Ureter (tissue), 1 donor: ENCODE measurements around the gene RRBP1. TPM values are rescaled to one million over a fixed set of nuclear protein-coding genes. Genes with fewer than 3 reads are reported as not detected.

ENCODE experiments used
- DNase-seq: peaks from one replicate; pipeline ENCODE4 v3.0.0-alpha.2; 2020; ENCODE audit warnings: low spot score
- total RNA-seq: library from RNA; stranded (reverse); gene quantifications from one replicate; pipeline ENCODE4 v1.2.4, GENCODE V29; 2023
- donor health status: DM: yes; HTN: yes; CAD: no.

RRBP1 gene
- total RNA-seq, 1 donor from 2014 or later: 144 TPM

GRCh38 chr20:17680836-17681725 lies 961 bp downstream of the RRBP1 start:
- DNase-seq: peak; percentile 86

DNA sequence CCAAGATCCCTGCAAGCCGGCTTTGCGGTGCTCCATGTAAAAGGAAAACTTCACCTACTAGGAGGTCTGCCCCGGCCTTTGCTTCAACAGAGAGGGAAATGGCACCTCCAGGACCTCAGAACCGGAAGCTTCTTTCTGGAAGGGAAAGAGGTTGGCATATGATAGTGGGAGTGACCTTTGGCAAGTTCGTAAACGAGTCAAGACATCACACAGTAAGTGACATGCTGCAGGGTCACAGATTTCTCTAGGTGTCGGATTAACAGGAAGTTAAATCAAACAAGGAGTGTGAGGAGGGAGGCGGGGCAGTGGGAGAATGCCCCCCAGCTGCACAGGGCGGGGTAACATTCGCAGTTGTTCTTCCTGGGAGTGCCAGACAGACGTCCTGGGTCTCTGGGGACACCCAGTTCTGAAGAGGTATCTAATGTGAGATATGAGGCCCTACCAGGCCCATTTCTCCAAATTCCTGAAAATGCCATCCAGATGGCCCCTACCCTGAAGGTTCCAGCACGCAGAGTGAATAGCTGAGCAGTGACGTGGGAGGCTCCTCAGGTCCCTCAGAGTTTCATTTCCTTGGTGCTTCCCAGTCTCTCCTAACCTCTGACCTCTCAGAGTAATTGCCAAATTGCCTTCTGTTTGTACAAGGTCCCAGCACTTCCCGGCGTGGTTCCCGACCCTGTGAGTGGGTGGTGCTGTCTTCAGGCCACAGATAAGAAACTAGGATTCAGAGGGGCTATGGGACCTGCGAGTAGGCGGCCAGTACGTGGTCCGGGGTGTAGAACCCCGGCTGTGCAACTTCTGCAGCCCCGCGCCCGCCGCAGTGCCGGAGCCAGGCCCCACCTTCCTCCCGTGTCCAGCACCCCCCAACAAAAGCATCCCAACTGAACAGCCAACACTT lies 1.9 kb downstream of the RRBP1 start:
- peak; percentile 54 for DNase-seq

GRCh38 chr20:17678886-17679285 lies 3.2 kb downstream of the RRBP1 start:
- no peak for DNase-seq

- no peak for DNase-seq
Observed at GRCh38 chr20:17678295-17678694, 3.7 kb downstream of the RRBP1 start.

- DNase-seq: no peak
Observed at GRCh38 chr20:17676942-17677341, 5.1 kb downstream of the RRBP1 start.

GRCh38 chr20:17676378-17676759 lies 5.7 kb downstream of the RRBP1 start:
- no peak for DNase-seq

GRCh38 chr20:17675519-17676377 lies 6.3 kb downstream of the RRBP1 start:
- DNase-seq: no peak

DNA sequence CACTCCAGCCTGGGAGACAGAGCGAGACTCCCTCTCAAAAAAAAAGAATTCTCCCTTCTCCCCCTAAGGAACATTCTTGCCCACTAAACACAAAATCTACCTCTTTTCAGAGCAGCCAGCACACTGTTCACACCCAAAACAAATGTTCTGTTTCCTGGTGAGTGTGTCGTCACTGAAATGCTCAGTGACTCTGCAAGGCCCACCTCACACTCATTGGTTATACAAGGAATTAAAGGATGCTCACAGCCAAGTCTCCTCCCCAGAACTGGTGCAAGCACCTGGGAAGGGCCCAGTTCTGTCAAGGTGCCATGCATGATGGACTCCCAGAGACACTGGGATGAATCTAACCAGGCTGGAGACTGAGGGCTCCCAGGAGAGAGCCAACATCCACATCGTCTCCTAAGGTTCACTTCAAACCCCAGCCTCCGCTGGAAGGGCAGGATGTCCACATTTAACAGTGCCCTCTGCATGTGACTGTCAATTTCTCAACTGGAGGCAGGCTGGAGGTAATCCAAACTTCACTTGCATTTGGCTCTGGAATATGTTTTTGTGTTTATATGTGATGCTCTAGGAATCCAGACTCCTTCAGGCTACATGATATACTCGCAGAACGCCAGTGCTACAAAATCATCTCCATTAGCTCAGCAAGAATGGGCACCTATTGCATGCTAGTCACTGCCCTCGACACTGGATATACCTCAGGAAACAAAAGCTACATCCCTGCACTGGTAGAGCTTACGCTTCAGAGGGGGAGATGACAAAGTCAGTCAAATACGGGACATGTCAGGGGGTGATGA lies 7.1 kb downstream of the RRBP1 start:
- no peak for DNase-seq

GRCh38 chr20:17673084-17673483 lies 9.0 kb downstream of the RRBP1 start:
- no peak for DNase-seq

DNA sequence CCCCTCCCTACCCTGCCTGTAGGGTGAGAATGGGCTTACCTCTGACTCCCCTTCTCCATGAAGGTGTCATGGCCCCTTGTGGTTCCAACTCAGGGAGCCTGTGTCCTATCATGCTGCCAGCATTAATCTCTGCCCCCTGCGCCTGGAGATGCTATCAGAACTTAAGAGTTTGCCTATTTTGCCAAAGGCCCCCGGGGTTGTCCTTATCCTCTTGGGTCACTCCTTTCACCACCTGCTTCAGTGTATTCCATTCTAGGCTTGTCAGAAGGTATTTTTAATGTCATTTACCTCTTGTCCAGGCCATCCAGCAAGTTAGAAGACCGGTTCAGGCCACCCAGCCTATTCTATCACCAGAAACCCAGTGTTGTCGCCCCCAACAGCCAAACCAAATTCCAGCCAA lies 10.5 kb downstream of the RRBP1 start:
- DNase-seq: no peak

- DNase-seq: no peak
Observed at GRCh38 chr20:17671011-17671410, 11.0 kb downstream of the RRBP1 start.

DNA sequence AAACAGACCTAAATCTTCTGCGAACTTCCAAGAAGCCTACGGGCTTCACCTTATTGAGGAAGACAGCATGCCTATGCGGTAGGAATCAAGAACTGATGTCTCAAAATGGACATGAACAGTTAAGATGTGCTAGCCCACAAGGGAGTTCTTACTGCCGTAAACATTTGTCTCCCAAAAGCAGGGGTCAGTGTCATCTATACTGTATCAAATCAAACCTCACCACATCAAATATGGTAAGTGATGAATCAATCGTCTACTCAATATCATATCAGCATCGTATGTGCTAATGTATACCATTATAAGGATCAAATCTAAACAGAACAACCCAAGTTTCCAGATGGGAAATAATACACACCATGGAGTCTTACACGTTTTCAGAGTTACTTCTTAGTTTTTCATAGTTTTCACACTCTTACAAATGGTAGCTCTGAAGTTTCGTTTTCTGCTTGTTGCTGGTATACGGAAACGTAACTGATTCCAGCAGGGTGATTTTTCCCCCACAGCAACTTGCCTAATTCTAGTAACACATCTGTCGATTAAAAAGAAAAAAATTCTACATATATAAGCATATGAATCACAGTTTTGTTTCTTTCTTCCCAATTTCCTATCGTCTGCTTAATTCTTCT lies 12.6 kb downstream of the RRBP1 start:
- no peak for DNase-seq

GRCh38 chr20:17668432-17668831 lies 13.6 kb downstream of the RRBP1 start:
- DNase-seq: no peak

GRCh38 chr20:17667445-17667844 lies 14.6 kb downstream of the RRBP1 start:
- DNase-seq: no peak

DNA sequence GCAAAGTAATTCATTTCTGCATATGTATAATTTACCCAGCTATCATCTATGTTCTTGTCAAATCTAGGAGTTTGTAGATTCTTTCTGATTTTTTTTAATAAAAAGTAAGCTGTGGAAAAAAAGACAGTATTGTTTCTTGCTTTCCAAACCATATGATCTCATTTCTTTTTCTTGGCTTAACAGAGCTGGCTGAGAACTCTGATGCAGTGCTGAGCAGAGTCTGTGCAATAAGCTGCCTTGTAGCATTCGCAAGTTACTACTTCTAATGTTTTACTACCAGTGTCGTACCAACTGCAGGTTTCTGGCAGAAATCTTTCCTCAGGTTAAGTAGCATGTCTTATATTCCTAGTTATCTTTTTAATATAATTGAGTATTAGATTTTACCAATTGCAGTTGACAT lies 15.6 kb downstream of the RRBP1 start:
- no peak for DNase-seq

DNA sequence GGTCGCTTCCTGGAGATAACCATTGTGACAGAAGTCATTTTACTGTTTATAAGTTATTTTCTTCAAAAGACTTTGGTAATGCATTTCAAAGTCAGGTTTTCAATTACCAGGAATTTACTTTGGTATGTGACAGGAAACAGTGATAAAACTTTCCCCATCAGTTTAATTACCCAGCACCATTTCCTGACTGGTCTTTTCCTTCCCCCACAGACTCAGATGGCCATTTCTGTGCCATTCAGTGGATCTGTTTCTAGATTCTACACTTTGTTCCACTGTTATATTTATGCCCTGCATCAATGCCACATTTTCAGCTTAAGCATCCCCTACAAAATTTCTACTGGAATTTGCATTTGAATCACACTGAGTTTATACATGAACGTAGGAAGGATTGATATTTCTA lies 16.3 kb downstream of the RRBP1 start:
- no peak for DNase-seq

- DNase-seq: no peak
Observed at GRCh38 chr20:17664025-17664633, 17.9 kb downstream of the RRBP1 start.

GRCh38 chr20:17663486-17663885 lies 18.6 kb downstream of the RRBP1 start:
- DNase-seq: no peak

DNA sequence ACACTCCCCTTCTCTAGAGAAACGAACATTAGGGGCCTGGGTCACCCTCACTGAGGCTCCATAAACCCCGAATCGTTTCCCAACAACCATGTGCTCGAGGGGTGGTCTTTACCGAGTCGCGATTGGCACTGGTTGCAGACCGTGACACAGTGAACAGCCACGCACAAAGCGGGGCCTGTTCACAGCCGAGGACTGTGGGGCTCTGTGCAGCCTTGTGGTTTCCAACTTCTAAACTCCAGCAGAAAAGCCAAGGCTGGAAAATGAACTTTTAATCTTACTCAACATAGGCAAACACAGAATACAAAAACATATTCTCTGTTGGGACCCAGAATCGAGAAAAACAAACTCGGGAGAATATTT lies 19.0 kb downstream of the RRBP1 start:
- DNase-seq: no peak
